ENCODE data around the gene SELENOW. TPM values are rescaled to one million over a fixed set of nuclear protein-coding genes. Genes with fewer than 3 reads are reported as not detected.
"Not testable (repeated sequence)": the region's sequence is repeated elsewhere in the genome, so short reads cannot be mapped to it uniquely, and the experiment has no call there.

The SELENOW gene
- total RNA-seq, 2 experiments from 2014 or later, result 71.6 TPM

DNA sequence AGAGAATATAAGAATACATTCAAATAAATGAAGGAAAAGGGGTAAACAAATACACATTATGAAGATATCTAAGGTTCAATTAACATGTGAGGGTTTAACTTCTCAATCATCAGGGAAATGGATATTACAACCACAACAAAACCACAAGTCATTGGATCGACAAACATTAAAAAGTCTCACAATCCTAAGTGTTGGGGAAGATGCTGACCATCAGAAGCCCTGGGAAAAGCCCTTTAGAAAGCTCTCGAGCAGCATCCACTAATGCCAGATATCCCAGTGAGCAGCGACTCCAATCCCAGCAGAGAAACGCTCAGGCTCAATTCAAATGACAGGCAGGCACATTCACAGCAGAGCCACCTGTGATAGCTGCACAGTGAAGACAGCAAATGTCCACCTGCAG is 22.8 kb downstream of the SELENOW start:
- no peaks in the 10 kb centered on the region for H3K36me3 Mint-ChIP-seq (ENCODE audit: low read depth)
- no peak overlapping the region for H3K27ac Mint-ChIP-seq
- Histone ChIP-seq H3K27me3 (ENCODE audit: control insufficient read depth in 1 of 2, insufficient read depth in 2 of 2, low read length in 2 of 2) (peaks cover 0 to 4% of the 10 kb centered on the region in 2 experiments), H3K27ac (ENCODE audit: low read depth in 1 of 2, low read length in 2 of 2) (no peak overlapping the region), H3K9me3 (ENCODE audit: control insufficient read depth in 1 of 2, insufficient read depth in 1 of 2, low read length in 2 of 2) (no peaks in the 10 kb centered on the region), H3K4me1 (ENCODE audit: insufficient read depth, low read length) (no peaks in the 10 kb centered on the region), H3K36me3 (ENCODE audit: insufficient read depth, low read length) (no peaks in the 10 kb centered on the region), H3K4me3 (ENCODE audit: low read length) (no peak overlapping the region)
- H3K9me3 Mint-ChIP-seq, result no peaks in the 10 kb centered on the region
- ATAC-seq (ENCODE audit: poor library complexity) (no peak), DNase-seq (no peak)
- H3K4me3 Mint-ChIP-seq, result no peak overlapping the region
- TF ChIP-seq, protein P1, sequence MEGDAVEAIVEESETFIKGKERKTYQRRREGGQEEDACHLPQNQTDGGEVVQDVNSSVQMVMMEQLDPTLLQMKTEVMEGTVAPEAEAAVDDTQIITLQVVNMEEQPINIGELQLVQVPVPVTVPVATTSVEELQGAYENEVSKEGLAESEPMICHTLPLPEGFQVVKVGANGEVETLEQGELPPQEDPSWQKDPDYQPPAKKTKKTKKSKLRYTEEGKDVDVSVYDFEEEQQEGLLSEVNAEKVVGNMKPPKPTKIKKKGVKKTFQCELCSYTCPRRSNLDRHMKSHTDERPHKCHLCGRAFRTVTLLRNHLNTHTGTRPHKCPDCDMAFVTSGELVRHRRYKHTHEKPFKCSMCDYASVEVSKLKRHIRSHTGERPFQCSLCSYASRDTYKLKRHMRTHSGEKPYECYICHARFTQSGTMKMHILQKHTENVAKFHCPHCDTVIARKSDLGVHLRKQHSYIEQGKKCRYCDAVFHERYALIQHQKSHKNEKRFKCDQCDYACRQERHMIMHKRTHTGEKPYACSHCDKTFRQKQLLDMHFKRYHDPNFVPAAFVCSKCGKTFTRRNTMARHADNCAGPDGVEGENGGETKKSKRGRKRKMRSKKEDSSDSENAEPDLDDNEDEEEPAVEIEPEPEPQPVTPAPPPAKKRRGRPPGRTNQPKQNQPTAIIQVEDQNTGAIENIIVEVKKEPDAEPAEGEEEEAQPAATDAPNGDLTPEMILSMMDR (IDR thresholded peaks at IDR 0.05), result no peak
- ChIA-PET POLR2A (interaction anchor here (0.6 kb wide), 1 partner anchor 56 kb away, joined by 3 read pairs; the partner anchor contains the start of gene NOP53), CTCF (no interaction called here)
- H3K4me1 Mint-ChIP-seq (ENCODE audit: low read depth), result no peaks in the 10 kb centered on the region
- H3K27me3 Mint-ChIP-seq, result peaks cover 4% of the 10 kb centered on the region
- intact Hi-C loops (cut with DNase I, micrococcal nuclease), result no loop called here

DNA sequence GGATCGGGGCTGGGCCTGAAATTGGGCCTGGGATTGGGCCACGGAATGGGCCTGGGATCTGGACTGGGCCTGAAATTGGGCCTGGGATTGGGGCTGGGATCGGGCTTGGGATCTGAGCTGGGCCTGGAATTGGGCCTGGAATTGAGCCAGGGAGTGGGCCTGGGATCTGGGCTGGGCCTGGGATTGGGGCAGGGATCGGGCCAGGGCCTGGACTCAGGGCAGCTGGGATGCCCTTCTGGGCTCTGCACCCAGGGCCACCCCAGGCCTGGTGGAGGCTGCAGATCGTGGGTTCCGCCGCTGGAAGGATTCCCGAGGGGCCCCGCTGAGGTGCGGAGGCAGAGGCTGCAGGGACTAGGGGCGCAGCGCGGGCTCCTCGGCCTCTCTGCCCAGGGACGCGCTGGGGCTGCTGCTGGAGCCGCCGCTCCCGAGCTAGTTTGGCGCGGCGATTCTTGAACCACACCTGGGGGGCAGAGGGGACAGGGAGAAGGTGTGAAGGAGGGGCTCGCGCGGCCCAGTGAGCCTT is 24.1 kb downstream of the SELENOW start:
- Histone ChIP-seq H3K27me3 (ENCODE audit: control insufficient read depth in 1 of 2, insufficient read depth in 2 of 2, low read length in 2 of 2) (peaks cover 0 to 4% of the 10 kb centered on the region in 2 experiments), H3K4me3 (ENCODE audit: low read length) (no peak overlapping the region), H3K27ac (ENCODE audit: low read depth in 1 of 2, low read length in 2 of 2) (no peak overlapping the region), H3K9me3 (ENCODE audit: control insufficient read depth in 1 of 2, insufficient read depth in 1 of 2, low read length in 2 of 2) (no peaks in the 10 kb centered on the region), H3K36me3 (ENCODE audit: insufficient read depth, low read length) (no peaks in the 10 kb centered on the region), H3K4me1 (ENCODE audit: insufficient read depth, low read length) (no peaks in the 10 kb centered on the region)
- Mint-ChIP-seq H3K4me3 (no peak overlapping the region), H3K27me3 (peaks cover 4% of the 10 kb centered on the region), H3K9me3 (no peaks in the 10 kb centered on the region), H3K36me3 (ENCODE audit: low read depth) (no peaks in the 10 kb centered on the region), H3K27ac (no peak overlapping the region), H3K4me1 (ENCODE audit: low read depth) (no peaks in the 10 kb centered on the region)
- no peak for ATAC-seq (ENCODE audit: poor library complexity)
- intact Hi-C loops (cut with DNase I, micrococcal nuclease), result no loop called here
- ChIA-PET POLR2A (no interaction called here), CTCF (no interaction called here)
- DNase-seq, result no peak
- TF ChIP-seq, protein P1 (IDR thresholded peaks at IDR 0.05), result no peak

DNA sequence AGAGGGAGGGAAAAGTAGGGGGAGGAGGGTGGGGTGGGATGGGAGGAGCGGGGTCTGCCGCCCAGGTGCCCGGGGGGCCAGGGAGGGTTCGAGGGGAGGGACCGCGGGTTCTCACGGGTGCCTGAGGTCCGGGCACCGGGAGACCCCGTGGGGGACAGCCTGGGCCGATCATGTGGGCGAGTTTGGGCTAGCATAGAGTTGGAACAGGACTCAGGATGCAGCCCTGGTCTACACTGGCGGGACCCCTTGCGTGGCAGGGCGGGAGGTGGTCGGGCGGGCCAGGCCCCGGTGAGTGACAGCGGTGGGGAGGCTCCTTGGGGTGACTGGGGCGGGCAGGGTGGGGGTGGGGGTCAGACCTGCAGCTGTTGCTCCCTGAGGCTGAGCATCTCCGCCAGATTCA is 24.6 kb downstream of the SELENOW start:
- H3K27ac Mint-ChIP-seq; H3K9me3 ChIP-seq (ENCODE audit: control insufficient read depth in 1 of 2, insufficient read depth in 1 of 2, low read length in 2 of 2); H3K9me3 Mint-ChIP-seq; DNase-seq; POLR2A ChIA-PET; H3K4me3 ChIP-seq (ENCODE audit: low read length); H3K27ac ChIP-seq (ENCODE audit: low read depth in 1 of 2, low read length in 2 of 2); H3K36me3 Mint-ChIP-seq (ENCODE audit: low read depth); H3K4me1 ChIP-seq (ENCODE audit: insufficient read depth, low read length); ATAC-seq (ENCODE audit: poor library complexity); CTCF ChIA-PET; intact Hi-C loops (cut with DNase I, micrococcal nuclease); H3K36me3 ChIP-seq (ENCODE audit: insufficient read depth, low read length); H3K27me3 Mint-ChIP-seq; H3K4me3 Mint-ChIP-seq; H3K27me3 ChIP-seq (ENCODE audit: control insufficient read depth in 1 of 2, insufficient read depth in 2 of 2, low read length in 2 of 2); H3K4me1 Mint-ChIP-seq (ENCODE audit: low read depth): not testable (repeated sequence)

DNA sequence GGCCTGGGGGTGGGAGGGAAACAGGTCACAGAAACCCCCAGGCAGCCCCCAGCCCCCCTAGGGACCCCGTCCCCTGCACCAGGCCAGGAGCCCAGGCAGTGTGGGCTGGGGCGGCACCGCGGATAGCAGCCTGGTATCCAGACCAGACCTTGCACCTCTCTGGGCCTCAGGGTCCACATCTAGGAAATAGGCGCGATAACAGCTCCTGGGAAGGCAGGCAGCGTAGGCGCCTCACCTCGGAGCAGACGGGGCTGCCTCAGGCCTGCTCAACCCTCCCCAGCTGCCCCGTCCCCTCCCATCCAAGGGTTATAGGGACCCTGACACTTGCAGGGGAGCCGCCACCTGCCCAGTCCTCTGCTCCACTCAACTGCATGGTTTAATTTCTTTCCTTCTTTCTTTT is 25.2 kb downstream of the SELENOW start:
- H3K27ac ChIP-seq (ENCODE audit: low read depth in 1 of 2, low read length in 2 of 2); H3K27me3 Mint-ChIP-seq; H3K4me1 ChIP-seq (ENCODE audit: insufficient read depth, low read length); DNase-seq; CTCF ChIA-PET; H3K27ac Mint-ChIP-seq; H3K36me3 Mint-ChIP-seq (ENCODE audit: low read depth); POLR2A ChIA-PET; H3K4me1 Mint-ChIP-seq (ENCODE audit: low read depth); H3K4me3 ChIP-seq (ENCODE audit: low read length); intact Hi-C loops (cut with DNase I, micrococcal nuclease); ATAC-seq (ENCODE audit: poor library complexity); H3K36me3 ChIP-seq (ENCODE audit: insufficient read depth, low read length); H3K27me3 ChIP-seq (ENCODE audit: control insufficient read depth in 1 of 2, insufficient read depth in 2 of 2, low read length in 2 of 2); H3K9me3 Mint-ChIP-seq; H3K9me3 ChIP-seq (ENCODE audit: control insufficient read depth in 1 of 2, insufficient read depth in 1 of 2, low read length in 2 of 2); H3K4me3 Mint-ChIP-seq: not testable (repeated sequence)

DNA sequence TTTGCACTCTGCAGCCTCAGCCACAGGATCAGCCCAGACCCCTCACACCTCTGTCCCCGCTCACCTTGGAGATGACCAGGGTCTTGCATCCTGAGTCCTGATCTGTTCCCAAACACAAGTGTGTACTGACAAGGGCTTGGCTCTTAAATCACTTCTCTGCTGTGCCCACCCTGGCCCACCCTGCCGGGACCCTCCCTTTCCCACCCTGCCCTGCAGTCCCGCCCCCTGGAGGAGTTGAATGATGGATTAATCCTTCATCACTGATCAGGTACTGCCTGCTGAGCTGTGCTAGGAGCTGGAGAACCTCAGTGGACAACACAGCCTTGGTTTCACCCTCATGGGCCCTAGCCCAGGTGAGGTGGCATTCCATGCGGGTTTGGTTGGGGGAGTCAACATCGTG is 25.9 kb downstream of the SELENOW start, which contains the start of gene TPRX1:
Gene TPRX1, minus strand, starts transcription at position 101 of the 400 bp plus-strand sequence. Its CDS starts 12 bp downstream, at position 89.
- intact Hi-C loops (cut with DNase I, micrococcal nuclease); CTCF ChIA-PET; H3K4me3 ChIP-seq (ENCODE audit: low read length); H3K36me3 Mint-ChIP-seq (ENCODE audit: low read depth); H3K27ac ChIP-seq (ENCODE audit: low read depth in 1 of 2, low read length in 2 of 2); H3K36me3 ChIP-seq (ENCODE audit: insufficient read depth, low read length); ATAC-seq (ENCODE audit: poor library complexity); H3K4me1 Mint-ChIP-seq (ENCODE audit: low read depth); H3K9me3 ChIP-seq (ENCODE audit: control insufficient read depth in 1 of 2, insufficient read depth in 1 of 2, low read length in 2 of 2); H3K27me3 ChIP-seq (ENCODE audit: control insufficient read depth in 1 of 2, insufficient read depth in 2 of 2, low read length in 2 of 2); POLR2A ChIA-PET; H3K27ac Mint-ChIP-seq; H3K9me3 Mint-ChIP-seq; H3K27me3 Mint-ChIP-seq; H3K4me3 Mint-ChIP-seq; H3K4me1 ChIP-seq (ENCODE audit: insufficient read depth, low read length); DNase-seq: not testable (repeated sequence)
